A549 (cell line): ENCODE data around the gene HEG1. TPM values are rescaled to one million over a fixed set of nuclear protein-coding genes. Genes with fewer than 3 reads are reported as not detected.

Experiments
- ATAC-seq, 2 experiments: fragments of 200-7000 bp in 1 of 2; fragments of >200 bp in 1 of 2; cut with Nextera tagmentation in 1 of 2; cut with Tn5 transposase in 1 of 2; 3 replicates each; pipeline versions ENCODE4 v1.8.0 to v1.9.1; 2018 to 2020; ENCODE audit warnings: mild to moderate bottlenecking in 1 of 2, moderate library complexity in 1 of 2
- CTCF ChIA-PET: fragments of 300-600 bp; sonication (Branson Sonifier 250); formaldehyde crosslinking; extraction: SDS; loops from one replicate; lab custom pipeline; 2021; ENCODE audit warnings: antibody characterized with exemption, inconsistent platforms; lab: Yijun Ruan, JAX
- POLR2A ChIA-PET: fragments of 350-600 bp; formaldehyde crosslinking; extraction: SDS; loops from one replicate; lab custom pipeline; 2021; ENCODE audit warnings: antibody characterized with exemption, inconsistent platforms; lab: Yijun Ruan, JAX
- DNase-seq, 2 experiments: peaks; one replicate each; pipeline versions ENCODE4 v3.0.0 to v3.0.0-alpha.2; 2011 to 2016; ENCODE audit warnings: low read depth in 1 of 2, low spot score in 1 of 2
- FAIRE-seq: peaks from 2 replicates; lab custom pipeline; 2011; peaks lifted over from hg19 to GRCh38; lab: Jason Lieb, UNC
- H3K27ac ChIP-seq, 2 experiments: fragments of >200 bp; sonication (Bioruptor Twin); formaldehyde crosslinking; 3 replicates each; pipeline ENCODE4 v1.5.1; 2016 to 2017
- H3K4me1 ChIP-seq: fragments of >200 bp; sonication (Bioruptor Twin); formaldehyde crosslinking; 3 replicates; pipeline ENCODE4 v1.6.1; 2016
- H3K4me2 ChIP-seq: fragments of >200 bp; sonication (Bioruptor Twin); formaldehyde crosslinking; 3 replicates; pipeline ENCODE4 v1.6.1; 2016
- H3K4me3 ChIP-seq: fragments of >200 bp; sonication (Bioruptor Twin); formaldehyde crosslinking; 3 replicates; pipeline ENCODE4 v1.5.1; 2016
- H3K9me3 ChIP-seq: fragments of >200 bp; sonication (Bioruptor Twin); formaldehyde crosslinking; 3 replicates; pipeline ENCODE4 v1.6.1; 2016
- BHLHE40 ChIP-seq: IDR thresholded peaks from 2 replicates; pipeline ENCODE4 v1.6.1; 2012; ENCODE audit warnings: low read depth, low read length, inconsistent platforms
- CBX8 ChIP-seq: fragments of 200-600 bp; sonication (generic); IDR thresholded peaks from 2 replicates; pipeline ENCODE4 v1.6.1; 2016
- CTCF ChIP-seq: fragments of >200 bp; sonication (Bioruptor Twin); formaldehyde crosslinking; IDR thresholded peaks from 3 replicates; pipeline ENCODE4 v1.5.1; 2016
- EHMT2 ChIP-seq: fragments of 200-600 bp; sonication (generic); IDR thresholded peaks from 2 replicates; pipeline ENCODE4 v1.6.1; 2016; ENCODE audit warnings: antibody characterized with exemption, low read depth, mild to moderate bottlenecking, moderate library complexity
- FOSL2 ChIP-seq, 2 experiments: fragments of 450-650 bp in 1 of 2; fragments of >200 bp in 1 of 2; sonication (Bioruptor Twin) in 1 of 2; formaldehyde crosslinking; IDR thresholded peaks; 2 replicates each; pipeline versions ENCODE4 v1.5.0 to v1.6.1; 2016 to 2020; ENCODE audit warnings: mild to moderate bottlenecking in 1 of 2, moderate library complexity in 1 of 2
- GATA3 ChIP-seq: IDR thresholded peaks from 2 replicates; pipeline ENCODE4 v1.6.1; 2012; ENCODE audit warnings: borderline replicate concordance
- HOXB13 ChIP-seq: fragments of 250-450 bp; sonication (Bioruptor Pico); IDR thresholded peaks from 2 replicates; pipeline ENCODE4 v1.5.0; 2020; ENCODE audit warnings: low read depth, mild to moderate bottlenecking, moderate library complexity
- JUNB ChIP-seq: fragments of >200 bp; sonication (Bioruptor Twin); formaldehyde crosslinking; IDR thresholded peaks from 2 replicates; pipeline ENCODE4 v1.6.1; 2016
- KDM5A ChIP-seq: fragments of 200-600 bp; sonication (generic); IDR thresholded peaks from 2 replicates; pipeline ENCODE4 v1.6.1; 2016; ENCODE audit warnings: antibody characterized with exemption, mild to moderate bottlenecking
- MAX ChIP-seq: IDR thresholded peaks from 2 replicates; pipeline ENCODE4 v1.6.1; 2012
- MYC ChIP-seq: IDR thresholded peaks from 2 replicates; pipeline ENCODE4 v1.6.1; 2012; ENCODE audit warnings: mild to moderate bottlenecking, inconsistent platforms, low read length, improper control_type of control experiment, borderline replicate concordance
- RCOR1 ChIP-seq: fragments of 150-350 bp; IDR thresholded peaks from 2 replicates; pipeline ENCODE4 v1.6.1; 2014; ENCODE audit warnings: antibody characterized with exemption, low read length, low read depth
- RFX5 ChIP-seq: fragments of 450-650 bp; IDR thresholded peaks from 2 replicates; pipeline ENCODE4 v1.7.1; 2014; ENCODE audit warnings: antibody characterized with exemption, mild to moderate bottlenecking, moderate library complexity
- SREBF2 ChIP-seq: fragments of 450-650 bp; IDR thresholded peaks from 2 replicates; pipeline ENCODE4 v1.6.1; 2014; ENCODE audit warnings: mild to moderate bottlenecking, moderate library complexity
- USF2 ChIP-seq: fragments of 450-650 bp; IDR thresholded peaks from 2 replicates; pipeline ENCODE4 v1.6.1; 2014; ENCODE audit warnings: antibody characterized with exemption
- ZC3H11A ChIP-seq: fragments of 450-650 bp; IDR thresholded peaks from 2 replicates; pipeline ENCODE4 v1.6.1; 2014; ENCODE audit warnings: antibody characterized with exemption, mild to moderate bottlenecking
- WGBS: methylation state at CpG from one replicate; pipeline ENCODE4 v1.1.6; 2017; ENCODE audit errors: missing lambda C conversion rate; 5-methylcytosine and 5-hydroxymethylcytosine counted together
- polyA minus RNA-seq: library from RNA; depleted of rRNA, polyadenylated mRNA; stranded (reverse); fragments of >200 nt; gene quantifications from 2 replicates; pipeline ENCODE4 v1.2.3, GENCODE V29; 2011; rRNA and poly(A)+ RNA removed
- polyA plus RNA-seq, 4 experiments: library from polyadenylated mRNA; depleted of rRNA in 3 of 4; stranded (reverse); fragments of >200 nt; fragmentation: RNase III in 1 of 4; extraction: RNeasy Plus Mini Kit Qiagen cat#74134 plus additional on column Dnase treatment in 1 of 4; gene quantifications; 2 replicates in 3 of 4; 3 replicates in 1 of 4; pipeline ENCODE4 v1.2.3, GENCODE V29; 2011 to 2017
- TF ChIP-seq, protein P1 (sequence below): fragments of 200-600 bp; sonication (generic); IDR thresholded peaks from 2 replicates; pipeline ENCODE4 v1.6.1; 2016; ENCODE audit warnings: antibody characterized with exemption, mild to moderate bottlenecking, moderate library complexity
- TF ChIP-seq, protein P2 (sequence below): fragments of 250-450 bp; sonication (Bioruptor Pico); IDR thresholded peaks from 2 replicates; pipeline ENCODE4 v1.5.0; 2020; ENCODE audit warnings: low read depth, mild to moderate bottlenecking, moderate library complexity

The HEG1 gene, protein sequence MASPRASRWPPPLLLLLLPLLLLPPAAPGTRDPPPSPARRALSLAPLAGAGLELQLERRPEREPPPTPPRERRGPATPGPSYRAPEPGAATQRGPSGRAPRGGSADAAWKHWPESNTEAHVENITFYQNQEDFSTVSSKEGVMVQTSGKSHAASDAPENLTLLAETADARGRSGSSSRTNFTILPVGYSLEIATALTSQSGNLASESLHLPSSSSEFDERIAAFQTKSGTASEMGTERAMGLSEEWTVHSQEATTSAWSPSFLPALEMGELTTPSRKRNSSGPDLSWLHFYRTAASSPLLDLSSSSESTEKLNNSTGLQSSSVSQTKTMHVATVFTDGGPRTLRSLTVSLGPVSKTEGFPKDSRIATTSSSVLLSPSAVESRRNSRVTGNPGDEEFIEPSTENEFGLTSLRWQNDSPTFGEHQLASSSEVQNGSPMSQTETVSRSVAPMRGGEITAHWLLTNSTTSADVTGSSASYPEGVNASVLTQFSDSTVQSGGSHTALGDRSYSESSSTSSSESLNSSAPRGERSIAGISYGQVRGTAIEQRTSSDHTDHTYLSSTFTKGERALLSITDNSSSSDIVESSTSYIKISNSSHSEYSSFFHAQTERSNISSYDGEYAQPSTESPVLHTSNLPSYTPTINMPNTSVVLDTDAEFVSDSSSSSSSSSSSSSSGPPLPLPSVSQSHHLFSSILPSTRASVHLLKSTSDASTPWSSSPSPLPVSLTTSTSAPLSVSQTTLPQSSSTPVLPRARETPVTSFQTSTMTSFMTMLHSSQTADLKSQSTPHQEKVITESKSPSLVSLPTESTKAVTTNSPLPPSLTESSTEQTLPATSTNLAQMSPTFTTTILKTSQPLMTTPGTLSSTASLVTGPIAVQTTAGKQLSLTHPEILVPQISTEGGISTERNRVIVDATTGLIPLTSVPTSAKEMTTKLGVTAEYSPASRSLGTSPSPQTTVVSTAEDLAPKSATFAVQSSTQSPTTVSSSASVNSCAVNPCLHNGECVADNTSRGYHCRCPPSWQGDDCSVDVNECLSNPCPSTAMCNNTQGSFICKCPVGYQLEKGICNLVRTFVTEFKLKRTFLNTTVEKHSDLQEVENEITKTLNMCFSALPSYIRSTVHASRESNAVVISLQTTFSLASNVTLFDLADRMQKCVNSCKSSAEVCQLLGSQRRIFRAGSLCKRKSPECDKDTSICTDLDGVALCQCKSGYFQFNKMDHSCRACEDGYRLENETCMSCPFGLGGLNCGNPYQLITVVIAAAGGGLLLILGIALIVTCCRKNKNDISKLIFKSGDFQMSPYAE (N-terminal part only)
- polyA plus RNA-seq (2011; rRNA removed): 5.4 and 7.9 TPM in 2 replicates
- 2.7 and 3.8 TPM in 2 replicates for polyA plus RNA-seq (2012; cell fraction: cytosol; rRNA removed)
- polyA plus RNA-seq (2012; cell fraction: nucleus; rRNA removed): 4.4 and 5.4 TPM in 2 replicates
- polyA plus RNA-seq (2017; fragmentation: RNase III; extraction: RNeasy Plus Mini Kit Qiagen cat#74134 plus additional on column Dnase treatment): 5.6 to 6.6 TPM (median 5.9 TPM) in 3 replicates
- polyA minus RNA-seq: 8.3 and 13.1 TPM in 2 replicates

- Histone ChIP-seq H3K9me3 (no peaks in the 10 kb centered on the region), H3K4me3 (peak within 1 kb of the TSS; percentile 81), H3K4me2 (peak within 1 kb of the TSS; percentile 99), H3K27ac (peak within 1 kb of the TSS; percentile 83 to 89), H3K4me1 (peaks cover 54% of the 10 kb centered on the region)
- CTCF ChIA-PET: interaction anchor here (0.6 to 1.1 kb wide), 3 partner anchors 50 to 120 kb away, joined by 3 to 4 read pairs (median 4); no protein-coding TSS in a partner anchor
- peak; percentile 79 to 86 for ATAC-seq
- POLR2A ChIA-PET: interaction anchor here (0.6 to 0.7 kb wide), 2 partner anchors 94 to 217 kb away, joined by 3 to 4 read pairs; no protein-coding TSS in a partner anchor
- 9% methylated on average over 15 of the region's 67 CpGs for WGBS
- DNase-seq: peak; percentile 51 to 71
- TF ChIP-seq, protein P1, sequence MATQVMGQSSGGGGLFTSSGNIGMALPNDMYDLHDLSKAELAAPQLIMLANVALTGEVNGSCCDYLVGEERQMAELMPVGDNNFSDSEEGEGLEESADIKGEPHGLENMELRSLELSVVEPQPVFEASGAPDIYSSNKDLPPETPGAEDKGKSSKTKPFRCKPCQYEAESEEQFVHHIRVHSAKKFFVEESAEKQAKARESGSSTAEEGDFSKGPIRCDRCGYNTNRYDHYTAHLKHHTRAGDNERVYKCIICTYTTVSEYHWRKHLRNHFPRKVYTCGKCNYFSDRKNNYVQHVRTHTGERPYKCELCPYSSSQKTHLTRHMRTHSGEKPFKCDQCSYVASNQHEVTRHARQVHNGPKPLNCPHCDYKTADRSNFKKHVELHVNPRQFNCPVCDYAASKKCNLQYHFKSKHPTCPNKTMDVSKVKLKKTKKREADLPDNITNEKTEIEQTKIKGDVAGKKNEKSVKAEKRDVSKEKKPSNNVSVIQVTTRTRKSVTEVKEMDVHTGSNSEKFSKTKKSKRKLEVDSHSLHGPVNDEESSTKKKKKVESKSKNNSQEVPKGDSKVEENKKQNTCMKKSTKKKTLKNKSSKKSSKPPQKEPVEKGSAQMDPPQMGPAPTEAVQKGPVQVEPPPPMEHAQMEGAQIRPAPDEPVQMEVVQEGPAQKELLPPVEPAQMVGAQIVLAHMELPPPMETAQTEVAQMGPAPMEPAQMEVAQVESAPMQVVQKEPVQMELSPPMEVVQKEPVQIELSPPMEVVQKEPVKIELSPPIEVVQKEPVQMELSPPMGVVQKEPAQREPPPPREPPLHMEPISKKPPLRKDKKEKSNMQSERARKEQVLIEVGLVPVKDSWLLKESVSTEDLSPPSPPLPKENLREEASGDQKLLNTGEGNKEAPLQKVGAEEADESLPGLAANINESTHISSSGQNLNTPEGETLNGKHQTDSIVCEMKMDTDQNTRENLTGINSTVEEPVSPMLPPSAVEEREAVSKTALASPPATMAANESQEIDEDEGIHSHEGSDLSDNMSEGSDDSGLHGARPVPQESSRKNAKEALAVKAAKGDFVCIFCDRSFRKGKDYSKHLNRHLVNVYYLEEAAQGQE: no peak
- TF ChIP-seq RFX5: no peak
- TF ChIP-seq MYC: no peak
- no peak for TF ChIP-seq KDM5A
- TF ChIP-seq FOSL2 (IDR thresholded peaks at IDR 0.05): no peak
- no peak for TF ChIP-seq FOSL2 (CRISPR knock-in tag; IDR thresholded peaks at IDR 0.05)
- TF ChIP-seq, protein P2, sequence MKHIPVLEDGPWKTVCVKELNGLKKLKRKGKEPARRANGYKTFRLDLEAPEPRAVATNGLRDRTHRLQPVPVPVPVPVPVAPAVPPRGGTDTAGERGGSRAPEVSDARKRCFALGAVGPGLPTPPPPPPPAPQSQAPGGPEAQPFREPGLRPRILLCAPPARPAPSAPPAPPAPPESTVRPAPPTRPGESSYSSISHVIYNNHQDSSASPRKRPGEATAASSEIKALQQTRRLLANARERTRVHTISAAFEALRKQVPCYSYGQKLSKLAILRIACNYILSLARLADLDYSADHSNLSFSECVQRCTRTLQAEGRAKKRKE: no peak
- TF ChIP-seq CBX8: no peak
- no peak for TF ChIP-seq SREBF2
- TF ChIP-seq BHLHE40: no peak
- TF ChIP-seq JUNB: no peak
- no peak for TF ChIP-seq EHMT2
- no peak for TF ChIP-seq MAX
- FAIRE-seq: no peak
Observed at GRCh38 chr3:125055913-125056745, at the start of gene HEG1. Gene HEG1 (minus strand): TSS chr3:125055997. CDS start chr3:125055890, 107 bp downstream.

GRCh38 chr3:125105116-125105515, 49.3 kb upstream of the HEG1 start:
- Histone ChIP-seq H3K27ac (no peak overlapping the region), H3K4me1 (peaks cover 21% of the 10 kb centered on the region), H3K4me3 (no peak overlapping the region), H3K9me3 (no peaks in the 10 kb centered on the region; the same call in 1 of the 3 replicates), H3K4me2 (no peak overlapping the region)
- ChIA-PET CTCF (no interaction called here), POLR2A (no interaction called here)
- no peak for ATAC-seq
- 0% methylated on average over 1 of the region's 1 CpG for WGBS
- no peak for FAIRE-seq
- DNase-seq: no peak
- TF ChIP-seq KDM5A (no peak), GATA3 (no peak), ZC3H11A (no peak), CTCF (no peak), USF2 (no peak), HOXB13 (CRISPR knock-in tag) (no peak), EHMT2 (no peak), RCOR1 (no peak), MAX (no peak)
